B cell (primary cell): Measurements from ENCODE around the gene STARD4. TPM values are rescaled to one million over a fixed set of nuclear protein-coding genes. Genes with fewer than 3 reads are reported as not detected.

ENCODE experiments used
- ATAC-seq: fragments of 200-7000 bp; cut with Tn5 transposase; one replicate; pipeline ENCODE4 v1.10.0; 2021; ENCODE audit warnings: low read depth, mild to moderate bottlenecking, moderate number of reproducible peaks, moderate library complexity
- CTCF ChIA-PET: fragments of 350-600 bp; sonication (Branson Sonifier 250); formaldehyde crosslinking; loops from one replicate; lab custom pipeline; 2021; ENCODE audit warnings: antibody characterized with exemption, inconsistent platforms; lab: Charles Lee
- POLR2A ChIA-PET: fragments of 350-600 bp; sonication (Branson Sonifier 250); formaldehyde crosslinking; loops from one replicate; lab custom pipeline; 2021; ENCODE audit warnings: antibody characterized with exemption; lab: Charles Lee
- DNase-seq: peaks from one replicate; pipeline ENCODE4 v3.0.0; 2013
- H2AFZ ChIP-seq: 2 replicates; pipeline ENCODE4 v1.6.1; 2012; ENCODE audit warnings: mild to moderate bottlenecking, low read depth, low read length; ENCODE audit not compliant: insufficient read depth, poor library complexity, severe bottlenecking
- H3K27ac ChIP-seq, 2 donors: 1 replicate in 1 of 2; 2 replicates in 1 of 2; pipeline ENCODE4 v1.5.1; 2012 to 2013; ENCODE audit warnings: low read length in 2 of 2, mild to moderate bottlenecking in 2 of 2, moderate library complexity in 1 of 2
- H3K27me3 ChIP-seq, 4 experiments: fragments of 200-600 bp in 1 of 4; sonication (generic) in 1 of 4; replicated peaks in 1 of 4; 1 replicate in 2 of 4; 2 replicates in 2 of 4; pipeline versions ENCODE4 v1.6.1 to v1.7.0; 2013 to 2016; ENCODE audit warnings: low read length in 3 of 4, mild to moderate bottlenecking in 2 of 4, mixed read lengths in 1 of 4, moderate library complexity in 1 of 4; ENCODE audit not compliant: insufficient read depth in 4 of 4, control insufficient read depth in 3 of 4; ENCODE audit errors: control extremely low read depth in 1 of 4
- H3K36me3 ChIP-seq, 2 experiments: replicated peaks in 1 of 2; 1 replicate in 1 of 2; 2 replicates in 1 of 2; pipeline versions ENCODE4 v1.6.1 to v1.7.1; 2013; ENCODE audit warnings: low read length in 1 of 2; ENCODE audit not compliant: insufficient read depth in 2 of 2, control insufficient read depth in 1 of 2; ENCODE audit errors: control extremely low read depth in 1 of 2, extremely low read depth in 1 of 2
- H3K4me1 ChIP-seq, 2 donors: fragments of 200-600 bp in 1 of 2; sonication (generic) in 1 of 2; 1 replicate in 1 of 2; 2 replicates in 1 of 2; pipeline versions ENCODE4 v1.5.1 to v1.6.1; 2013 to 2017; ENCODE audit warnings: low read length in 2 of 2; ENCODE audit not compliant: control insufficient read depth in 2 of 2, insufficient read depth in 2 of 2
- H3K4me2 ChIP-seq: replicated peaks from 2 replicates; pipeline ENCODE3; 2012; ENCODE audit warnings: mild to moderate bottlenecking, low read depth, low read length; ENCODE audit not compliant: poor library complexity, severe bottlenecking
- H3K4me3 ChIP-seq, 5 experiments: fragments of 200-600 bp in 1 of 5; sonication (generic) in 1 of 5; 1 replicate in 3 of 5; 2 replicates in 2 of 5; pipeline versions ENCODE4 v1.5.1 to v1.7.0; 2011 to 2016; ENCODE audit warnings: low read length in 4 of 5, mild to moderate bottlenecking in 4 of 5, low read depth in 2 of 5, control low read depth in 1 of 5, moderate library complexity in 1 of 5; ENCODE audit not compliant: insufficient read depth in 1 of 5; ENCODE audit errors: control extremely low read depth in 1 of 5, extremely low read depth in 1 of 5
- H3K79me2 ChIP-seq: fragments of 200-600 bp; sonication (generic); one replicate; pipeline ENCODE4 v1.6.0; 2016; ENCODE audit warnings: low read length; ENCODE audit not compliant: control insufficient read depth, insufficient read depth
- H3K9ac ChIP-seq: fragments of 200-600 bp; sonication (generic); 2 replicates; pipeline ENCODE4 v1.6.1; 2017; ENCODE audit warnings: mild to moderate bottlenecking, low read length, moderate library complexity
- H3K9me3 ChIP-seq, 3 donors: one replicate each; pipeline versions ENCODE4 v1.6.1 to v1.7.1; 2013; ENCODE audit warnings: low read length in 2 of 3; ENCODE audit not compliant: control insufficient read depth in 2 of 3, insufficient read depth in 1 of 3; ENCODE audit errors: control extremely low read depth in 1 of 3
- H4K20me1 ChIP-seq: 2 replicates; pipeline ENCODE4 v1.6.0; 2012; ENCODE audit warnings: mild to moderate bottlenecking, low read length; ENCODE audit not compliant: insufficient read depth, control insufficient read depth, poor library complexity, severe bottlenecking
- H3K27ac Mint-ChIP-seq: one replicate; pipeline ENCODE4 v1.8.0; 2021; ENCODE audit warnings: mixed read lengths
- H3K27me3 Mint-ChIP-seq: one replicate; pipeline ENCODE4 v1.8.0; 2021; ENCODE audit warnings: mixed read lengths
- H3K4me1 Mint-ChIP-seq: one replicate; pipeline ENCODE4 v1.8.0; 2021; ENCODE audit warnings: mixed read lengths
- H3K4me3 Mint-ChIP-seq: one replicate; pipeline ENCODE4 v1.8.0; 2021; ENCODE audit warnings: mixed read lengths
- H3K9me3 Mint-ChIP-seq: one replicate; pipeline ENCODE4 v1.8.0; 2022; ENCODE audit warnings: mixed read lengths; ENCODE audit not compliant: insufficient read depth
- CTCF ChIP-seq: fragments of 200-600 bp; IDR thresholded peaks from one replicate; pipeline ENCODE4 v1.8.0; 2022; ENCODE audit warnings: antibody characterized with exemption, mild to moderate bottlenecking
- EZH2 ChIP-seq: IDR thresholded peaks from 2 replicates; pipeline ENCODE4 v1.6.1; 2012; ENCODE audit warnings: borderline replicate concordance, low read depth, mild to moderate bottlenecking, moderate library complexity, low read length; ENCODE audit not compliant: insufficient read depth, poor library complexity, severe bottlenecking
- WGBS: methylation state at CpG from one replicate; pipeline ENCODE4 v1.1.5; 2013; ENCODE audit warnings: missing lambda C conversion rate; ENCODE audit not compliant: insufficient coverage; 5-methylcytosine and 5-hydroxymethylcytosine counted together
- intact Hi-C: fragments of 100-400 bp; cut with micrococcal nuclease; formaldehyde crosslinking; loops from one replicate; pipeline ENCODE4 v1.10.0; 2022
- polyA plus RNA-seq: library from polyadenylated mRNA; depleted of rRNA; stranded (reverse); fragments of >200 nt; gene quantifications from 2 replicates; pipeline ENCODE4 v1.2.3, GENCODE V29; 2012
- total RNA-seq, 2 donors: library from RNA; stranded (reverse); fragments of 120-200 nt in 1 of 2; gene quantifications; 1 replicate in 1 of 2; 2 replicates in 1 of 2; pipeline versions ENCODE4 v1.2.3 to v1.2.4, GENCODE V29; 2013 to 2022

STARD4 gene
- total and polyA plus RNA-seq, 2 donors (not counting 1 experiment from before 2014, with no cell fraction given): 7.6 to 31.1 TPM

GRCh38 chr5:111495159-111495558 is 17.2 kb downstream of the STARD4 start:
- Histone ChIP-seq H3K9me3 (no peaks in the 10 kb centered on the region), H3K9ac (no peak overlapping the region), H3K4me2 (no peak overlapping the region), H4K20me1 (no peaks in the 10 kb centered on the region), H3K27ac (no peak overlapping the region), H3K4me3 (no peak overlapping the region), H3K27me3 (no peaks in the 10 kb centered on the region), H3K79me2 (no peaks in the 10 kb centered on the region), H3K36me3 (peaks cover 0 to 10% of the 10 kb centered on the region in 2 experiments), H3K4me1 (no peaks in the 10 kb centered on the region), H2AFZ (no peak overlapping the region)
- intact Hi-C loops: no loop called here
- Mint-ChIP-seq H3K27ac (no peak overlapping the region), H3K4me1 (peaks cover 8% of the 10 kb centered on the region), H3K4me3 (no peak overlapping the region), H3K27me3 (no peaks in the 10 kb centered on the region), H3K9me3 (no peaks in the 10 kb centered on the region)
- no peak for TF ChIP-seq CTCF
- TF ChIP-seq EZH2: no peak
- ATAC-seq (no peak), DNase-seq (no peak)
- ChIA-PET POLR2A (no interaction called here), CTCF (no interaction called here)
- WGBS: no CpG with 5 or more reads among the region's 1 CpG

- DNase-seq (no peak), ATAC-seq (no peak)
- WGBS: 100% methylated on average over 2 of the region's 2 CpGs
- no peaks in the 10 kb centered on the region for H3K4me1 ChIP-seq
- H3K4me1 Mint-ChIP-seq: peaks cover 8% of the 10 kb centered on the region
- H4K20me1 ChIP-seq: no peaks in the 10 kb centered on the region
- ChIA-PET CTCF (no interaction called here), POLR2A (no interaction called here)
- no peak overlapping the region for H3K9ac ChIP-seq
- no peaks in the 10 kb centered on the region for H3K27me3 Mint-ChIP-seq
- intact Hi-C loops: no loop called here
- H3K36me3 ChIP-seq: peaks cover 0 to 5% of the 10 kb centered on the region in 2 experiments
- no peak overlapping the region for H3K27ac Mint-ChIP-seq
- no peaks in the 10 kb centered on the region for H3K9me3 ChIP-seq
- no peaks in the 10 kb centered on the region for H3K9me3 Mint-ChIP-seq
- H3K4me3 Mint-ChIP-seq: no peak overlapping the region
- no peaks in the 10 kb centered on the region for H3K27me3 ChIP-seq
- H3K79me2 ChIP-seq: no peaks in the 10 kb centered on the region
- H3K4me2 ChIP-seq: no peak overlapping the region
- no peak overlapping the region for H2AFZ ChIP-seq
- TF ChIP-seq EZH2 (no peak), CTCF (no peak)
- no peak overlapping the region for H3K4me3 ChIP-seq
- no peak overlapping the region for H3K27ac ChIP-seq
These were observed 17.9 kb downstream of the STARD4 start for GRCh38 chr5:111494355-111494999.
